AG08395 (cell line): ENCODE measurements around the gene CUL4B.
"Not testable (repeated sequence)": the region's sequence is repeated elsewhere in the genome, so short reads cannot be mapped to it uniquely, and the experiment has no call there.

Experiments used
- DNase-seq: peaks from one replicate; pipeline ENCODE4 v3.0.0; 2012; ENCODE audit warnings: mixed read lengths, low spot score

The CUL4B gene

GRCh38 chrX:120560842-120561633 lies at the start of gene CUL4B:
CUL4B (minus strand) TSS chrX:120560962; CDS start chrX:120560638, 324 bp downstream.
- peak; percentile 84 for DNase-seq

GRCh38 chrX:120604361-120604782 lies 43.6 kb upstream of the CUL4B start:
- peak; percentile 51 for DNase-seq

- DNase-seq: peak; percentile 78
Observed at GRCh38 chrX:120603707-120604360, 43.1 kb upstream of the CUL4B start, which contains the start of gene MCTS1. MCTS1 (plus strand) TSS chrX:120604101; CDS start chrX:120604237, 136 bp downstream.

GRCh38 chrX:120585702-120586101 lies 24.9 kb upstream of the CUL4B start:
- DNase-seq: no peak

GRCh38 chrX:120575379-120576114 lies 14.8 kb upstream of the CUL4B start:
- DNase-seq: no peak

GRCh38 chrX:120573806-120574205 lies 13.0 kb upstream of the CUL4B start:
- DNase-seq: not testable (repeated sequence)

GRCh38 chrX:120570011-120570600 lies 9.3 kb upstream of the CUL4B start:
- no peak for DNase-seq

GRCh38 chrX:120568609-120569008 lies 7.8 kb upstream of the CUL4B start:
- no peak for DNase-seq

- no peak for DNase-seq
Observed at GRCh38 chrX:120568035-120568434, 7.3 kb upstream of the CUL4B start.

- no peak for DNase-seq
Observed at GRCh38 chrX:120566817-120567216, 6.1 kb upstream of the CUL4B start.

- DNase-seq: no peak
Observed at GRCh38 chrX:120564925-120565324, 4.2 kb upstream of the CUL4B start.

- no peak for DNase-seq
Observed at GRCh38 chrX:120562569-120562926, 1.8 kb upstream of the CUL4B start.

- no peak for DNase-seq
Observed at GRCh38 chrX:120561634-120562568, 1.1 kb upstream of the CUL4B start.

GRCh38 chrX:120560405-120560841 lies 339 bp downstream of the CUL4B start:
- DNase-seq: no peak

- no peak for DNase-seq
Observed at GRCh38 chrX:120559804-120560203, 958 bp downstream of the CUL4B start.

GRCh38 chrX:120556251-120556650 lies 4.5 kb downstream of the CUL4B start:
- DNase-seq: no peak

- peak; percentile 75 for DNase-seq
Observed at GRCh38 chrX:120549483-120550452, 11.0 kb downstream of the CUL4B start.

GRCh38 chrX:120536061-120536460 lies 24.7 kb downstream of the CUL4B start:
- no peak for DNase-seq

- DNase-seq: no peak
Observed at GRCh38 chrX:120534413-120535205, 26.2 kb downstream of the CUL4B start.
